ENCODE results near the gene SSH2.
"Not testable (repeated sequence)": the region's sequence is repeated elsewhere in the genome, so short reads cannot be mapped to it uniquely, and the experiment has no call there.

SSH2 gene

GRCh38 chr17:29870836-29871465, 59.1 kb downstream of the SSH2 start:
- no peak for DNase-seq

DNA sequence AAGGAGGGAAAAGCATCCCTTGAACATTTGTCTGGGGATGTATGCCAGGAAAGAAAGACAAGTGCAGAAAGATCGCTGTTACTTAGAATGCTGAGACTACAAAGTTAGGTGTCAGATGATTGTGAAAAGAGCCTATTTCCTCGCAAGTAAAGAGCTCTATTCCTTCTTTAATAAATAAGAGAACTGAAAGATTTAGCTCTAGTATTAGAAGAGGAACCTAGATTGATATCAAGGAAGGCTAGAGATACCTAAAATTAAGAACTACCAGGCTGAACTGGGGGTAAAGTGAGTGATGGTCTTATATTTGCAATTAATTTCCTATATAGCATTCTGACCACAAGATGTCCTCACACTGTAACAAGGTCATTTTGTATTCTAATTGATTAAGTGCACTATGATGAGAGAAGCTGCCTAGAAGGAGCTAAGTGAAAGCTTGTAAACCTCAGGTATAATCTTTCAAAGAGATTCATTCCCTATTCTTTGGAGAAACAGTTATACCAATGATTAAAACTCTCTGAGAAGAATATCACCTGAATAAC, 62.3 kb downstream of the SSH2 start:
- DNase-seq, result no peak

DNA sequence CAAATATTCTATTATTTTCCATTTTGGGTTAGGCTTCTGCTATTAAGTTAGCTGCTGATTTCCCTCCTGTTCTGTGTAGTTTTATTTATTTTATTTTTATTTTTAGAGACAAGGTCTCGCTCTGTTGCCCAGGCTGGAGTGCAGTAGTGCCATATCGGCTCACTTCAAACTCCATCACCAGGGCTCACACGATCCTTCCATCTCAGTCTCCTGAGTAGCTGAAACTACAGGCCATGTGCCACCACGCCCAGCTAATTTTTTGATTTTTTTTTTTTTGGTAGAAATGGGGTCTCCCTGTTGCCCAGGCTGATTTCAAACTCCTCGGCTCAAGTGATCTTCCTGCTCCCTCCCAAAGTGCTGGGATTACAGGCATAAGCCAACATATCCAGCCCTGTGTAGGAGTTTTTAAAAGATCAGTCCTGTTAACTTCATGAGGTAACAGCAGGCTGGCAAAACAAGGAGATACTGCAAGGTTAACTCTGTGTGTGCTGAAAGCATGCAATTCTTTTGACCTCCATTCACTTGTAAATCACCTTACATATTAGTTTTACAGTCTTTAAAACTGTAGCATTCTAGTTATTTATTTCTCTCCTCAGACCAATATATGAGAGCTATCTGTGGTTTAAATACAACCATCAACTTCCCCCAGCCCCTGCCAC, 63.2 kb downstream of the SSH2 start:
- no peak for DNase-seq

- DNase-seq, result no peak
Observed at GRCh38 chr17:29864615-29865014, 65.4 kb downstream of the SSH2 start.

DNA sequence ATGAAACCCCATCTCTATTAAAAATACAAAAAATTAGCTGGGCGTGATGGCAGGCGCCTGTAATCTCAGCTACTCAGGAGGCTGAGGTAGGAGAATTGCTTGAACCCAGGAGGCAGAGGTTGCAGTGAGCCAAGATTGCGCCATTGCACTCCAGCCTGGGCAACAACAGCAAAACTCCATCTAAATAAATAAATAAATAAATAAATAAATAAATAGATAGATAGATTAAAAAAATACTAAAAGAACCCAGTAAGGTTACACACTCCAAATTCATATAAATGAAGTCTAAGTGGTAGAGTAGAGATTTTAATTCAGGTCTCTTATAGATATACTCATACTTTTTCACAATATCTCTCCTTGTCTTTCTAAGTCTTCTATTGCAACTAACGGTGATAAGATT, 65.9 kb downstream of the SSH2 start:
- DNase-seq, result not testable (repeated sequence)

- no peak for DNase-seq
Observed at GRCh38 chr17:29862951-29863350, 67.1 kb downstream of the SSH2 start.

DNA sequence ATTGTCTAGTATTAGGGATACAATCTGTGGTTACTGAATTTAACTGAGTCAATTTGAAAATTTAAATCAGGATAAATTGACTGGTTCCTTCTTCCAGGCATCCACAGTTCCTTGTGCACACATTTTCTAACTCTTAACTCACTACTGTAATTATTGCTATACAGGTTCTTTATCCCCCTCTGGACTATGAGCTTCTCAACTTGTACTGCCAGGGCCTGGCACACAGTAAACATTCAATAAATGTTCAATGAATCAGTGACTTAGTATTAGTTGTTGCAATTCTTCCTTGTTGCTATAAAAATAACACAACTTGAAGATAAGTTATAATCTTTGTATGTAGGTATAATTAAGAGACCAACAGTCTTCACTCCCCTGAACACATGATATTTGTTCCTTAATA, 67.9 kb downstream of the SSH2 start:
- no peak for DNase-seq

GRCh38 chr17:29859445-29859844, 70.6 kb downstream of the SSH2 start:
- not testable (repeated sequence) for DNase-seq

DNA sequence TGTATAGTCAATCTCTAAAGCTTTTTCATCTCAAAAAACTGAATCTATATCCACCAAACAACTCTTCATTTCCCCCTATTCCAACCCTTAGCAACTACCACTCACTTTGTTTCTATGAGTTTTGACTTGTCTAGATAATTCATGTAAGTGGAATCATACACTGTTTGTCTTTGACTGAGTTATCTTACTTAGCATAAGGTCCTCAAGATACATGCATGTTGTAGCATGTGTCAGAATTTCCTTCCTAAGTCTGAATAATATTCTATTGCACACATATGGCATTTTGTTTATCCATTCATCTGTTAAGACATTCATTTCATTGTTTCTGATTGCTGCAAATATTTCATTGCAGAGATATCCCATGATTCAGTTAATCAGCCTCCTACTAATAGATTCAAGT, 72.2 kb downstream of the SSH2 start:
- no peak for DNase-seq

DNA sequence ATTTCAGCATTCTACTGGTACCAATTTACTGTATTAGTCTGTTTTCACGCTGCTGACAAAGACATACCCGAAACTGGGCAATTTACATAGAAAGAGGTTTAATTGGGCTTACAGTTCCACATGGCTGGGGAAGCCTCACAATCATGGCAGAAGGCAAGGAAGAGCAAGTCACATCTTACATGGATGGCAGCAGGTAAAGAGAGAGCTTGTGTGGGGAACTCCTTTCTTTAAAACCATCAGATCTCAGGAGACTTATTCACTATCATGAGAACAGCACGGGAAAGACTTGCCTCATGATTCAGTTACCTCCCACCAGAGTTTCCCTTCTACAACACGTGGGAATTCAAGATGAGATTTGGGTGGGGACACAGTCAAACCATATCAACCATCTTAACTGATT, 72.9 kb downstream of the SSH2 start:
- DNase-seq, result not testable (repeated sequence)

- no peak for DNase-seq
Observed at GRCh38 chr17:29855686-29856085, 74.3 kb downstream of the SSH2 start.

GRCh38 chr17:29848737-29849136, 81.3 kb downstream of the SSH2 start:
- DNase-seq, result no peak

- DNase-seq, result no peak
Observed at GRCh38 chr17:29847527-29848400, 82.3 kb downstream of the SSH2 start.

DNA sequence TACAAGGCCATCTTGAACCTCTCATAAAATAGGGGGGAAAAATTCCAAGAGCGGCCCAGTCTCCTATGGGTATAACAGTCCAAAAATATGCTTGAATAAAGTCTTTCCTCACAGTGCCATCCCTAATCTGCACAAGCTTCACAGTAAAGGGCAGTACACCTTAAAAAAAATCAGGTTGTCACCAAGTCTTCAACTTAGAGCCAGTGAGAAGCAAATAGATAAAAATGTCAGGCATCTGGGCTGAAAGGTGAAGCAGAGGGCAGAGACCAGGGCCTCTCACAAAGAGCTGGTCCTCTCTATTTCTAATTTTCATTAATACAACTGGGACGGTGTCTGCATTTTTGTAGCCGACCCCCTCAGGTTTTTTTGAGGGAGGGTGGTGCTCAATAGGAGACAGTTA, 82.9 kb downstream of the SSH2 start:
- no peak for DNase-seq

DNA sequence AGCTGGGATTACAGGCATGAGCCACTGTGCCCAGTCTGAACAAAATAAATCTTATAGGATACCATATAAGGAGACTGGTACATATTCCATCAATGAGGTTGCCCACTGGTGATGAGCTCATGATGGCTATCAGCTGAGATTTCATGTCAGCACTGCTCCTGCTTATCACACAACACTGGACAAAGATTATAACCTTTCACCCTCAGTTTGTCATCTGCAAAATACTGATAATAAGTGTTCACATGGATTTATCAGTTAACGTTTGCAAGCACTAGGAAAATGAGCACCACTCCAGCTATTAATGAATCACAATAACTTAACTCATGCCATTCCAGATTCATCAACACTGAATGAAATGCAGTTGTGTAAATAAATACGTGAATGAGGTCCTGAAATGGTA, 83.7 kb downstream of the SSH2 start:
- DNase-seq, result no peak

GRCh38 chr17:29844339-29845048, 85.5 kb downstream of the SSH2 start:
- DNase-seq, result no peak

- no peak for DNase-seq
Observed at GRCh38 chr17:29840884-29841283, 89.1 kb downstream of the SSH2 start.

GRCh38 chr17:29839656-29840055, 90.4 kb downstream of the SSH2 start:
- no peak for DNase-seq

DNA sequence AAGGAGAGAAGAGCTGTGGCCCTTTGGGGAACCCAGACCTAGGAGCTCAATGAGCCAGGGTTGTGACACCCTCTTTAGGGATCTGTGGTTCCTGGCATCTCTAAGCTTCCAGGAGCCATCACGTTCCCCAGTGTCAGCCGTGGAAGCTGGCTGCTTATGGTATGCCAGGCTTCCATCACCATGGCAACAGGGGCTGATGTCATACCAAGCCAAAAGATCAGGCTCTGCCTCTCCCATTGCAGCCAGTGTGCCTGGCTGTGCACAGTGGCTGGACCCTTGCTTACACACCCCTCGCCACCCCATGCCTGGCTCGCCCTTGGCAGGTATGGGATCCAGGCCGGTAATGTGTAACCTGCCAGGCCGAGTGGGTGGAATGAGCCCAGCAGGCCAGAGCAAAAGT, 91.1 kb downstream of the SSH2 start:
- no peak for DNase-seq

- no peak for DNase-seq
Observed at GRCh38 chr17:29837531-29837930, 92.5 kb downstream of the SSH2 start.

GRCh38 chr17:29836643-29837042, 93.4 kb downstream of the SSH2 start:
- no peak for DNase-seq

DNA sequence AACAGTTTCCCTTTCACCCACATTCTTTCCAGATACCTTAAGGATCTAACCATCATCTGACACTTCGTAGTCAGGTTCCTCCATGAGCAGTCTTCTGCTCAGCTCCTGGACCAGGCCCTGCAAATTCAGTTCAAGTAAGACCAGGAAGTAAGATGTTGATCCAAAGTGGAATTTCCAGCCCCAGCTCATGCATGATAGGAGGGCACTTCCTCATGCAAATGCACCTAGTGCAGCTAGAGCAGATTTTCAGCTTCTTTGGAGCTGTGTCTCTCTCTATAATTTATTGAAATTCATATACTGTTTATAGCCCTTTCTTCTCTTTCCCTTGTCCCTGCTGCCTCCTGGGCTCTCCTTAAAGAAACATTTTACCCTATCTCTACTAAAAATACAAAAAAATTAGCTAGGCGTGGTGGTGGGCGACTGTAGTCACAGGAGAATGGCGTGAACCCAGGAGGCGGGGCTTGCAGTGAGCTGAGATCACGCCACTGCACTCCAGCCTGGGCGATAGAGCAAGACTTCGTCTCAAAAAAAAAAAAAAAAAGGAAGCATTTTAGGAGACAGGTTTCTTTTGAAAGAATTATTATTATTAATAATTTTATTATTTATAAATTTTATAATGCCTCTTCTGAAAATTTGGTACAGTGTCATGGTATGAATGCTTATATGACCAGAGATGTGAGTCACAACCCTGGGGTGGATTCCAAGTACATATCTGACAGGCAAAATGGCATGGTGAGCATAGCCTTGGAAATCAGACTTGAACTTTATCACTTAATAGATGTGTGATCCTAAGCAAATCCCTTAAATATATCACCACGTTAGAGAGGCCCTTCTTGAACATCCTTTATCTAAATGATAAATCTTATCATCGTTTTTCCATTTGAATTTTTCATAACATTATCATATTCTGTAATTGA, 94.3 kb downstream of the SSH2 start:
- no peak for DNase-seq

All from CD4-positive, alpha-beta T cell treated with Interleukin-10 for 1 hour (primary cell).